ENCODE data around the gene CDK11B.
"Not testable (repeated sequence)": the region's sequence is repeated elsewhere in the genome, so short reads cannot be mapped to it uniquely, and the experiment has no call there.

GRCh38 chr1:1658583-1659549 is at the start of gene CDK11B:
- TF ChIP-seq SUZ12 (IDR thresholded peaks at IDR 0.05); BHLHE40 (IDR thresholded peaks at IDR 0.05; ENCODE audit: borderline replicate concordance); NFRKB (IDR thresholded peaks at IDR 0.05); PKNOX1 (IDR thresholded peaks at IDR 0.05); ZNF384 (IDR thresholded peaks at IDR 0.05); L3MBTL2 (conservative IDR thresholded peaks at IDR 0.05); FOXM1 (IDR thresholded peaks at IDR 0.05; ENCODE audit: borderline replicate concordance); SP1 (IDR thresholded peaks at IDR 0.05); HDGF (IDR thresholded peaks at IDR 0.05; ENCODE audit: borderline replicate concordance); FOXK2 (IDR thresholded peaks at IDR 0.05); ARNT (IDR thresholded peaks at IDR 0.05); FOXA1 (IDR thresholded peaks at IDR 0.05); CTBP1 (IDR thresholded peaks at IDR 0.05; ENCODE audit: borderline replicate concordance): not testable (repeated sequence)
- peak; percentile 85 for TF ChIP-seq ELF4 (IDR thresholded peaks at IDR 0.05)
